SK-N-SH (cell line): ENCODE results near the gene ELAVL2. TPM values are rescaled to one million over a fixed set of nuclear protein-coding genes. Genes with fewer than 3 reads are reported as not detected.

Source experiments
- CTCF ChIA-PET: fragments of 300-600, 350-600 bp; formaldehyde crosslinking; extraction: SDS; loops from one replicate; lab custom pipeline; 2021; lab: Yijun Ruan, JAX
- POLR2A ChIA-PET: fragments of 350-600 bp; sonication (Branson Sonifier 250); formaldehyde crosslinking; extraction: SDS; loops from one replicate; lab custom pipeline; 2020; ENCODE audit warnings: antibody characterized with exemption, inconsistent platforms; lab: Yijun Ruan, JAX
- DNase-seq: peaks from one replicate; pipeline ENCODE4 v3.0.0; 2012
- H2AFZ ChIP-seq: fragments of 200-600 bp; sonication (generic); 2 replicates; pipeline ENCODE4 v1.8.1; 2016; ENCODE audit warnings: antibody characterized with exemption, mild to moderate bottlenecking, low read depth
- H3F3A ChIP-seq: fragments of 200-600 bp; sonication (generic); replicated peaks from 2 replicates; pipeline ENCODE3; 2016; ENCODE audit warnings: antibody characterized with exemption, mild to moderate bottlenecking; ENCODE audit not compliant: insufficient read depth
- H3K27ac ChIP-seq, 2 experiments: fragments of 200-500 bp in 1 of 2; fragments of 200-600 bp in 1 of 2; sonication (Bioruptor generic) in 1 of 2; sonication (generic), shearing (Covaris generic) in 1 of 2; 2 replicates each; pipeline versions ENCODE4 v1.5.1 to v1.6.1; 2014 to 2016; ENCODE audit warnings: low read depth in 2 of 2, inconsistent platforms in 1 of 2, low read length in 1 of 2, mild to moderate bottlenecking in 1 of 2, mixed read lengths in 1 of 2
- H3K27me3 ChIP-seq: fragments of 200-600 bp; sonication (generic), shearing (Covaris generic); 2 replicates; pipeline ENCODE4 v1.6.1; 2016; ENCODE audit warnings: mixed run types; ENCODE audit not compliant: insufficient read depth
- H3K36me3 ChIP-seq, 2 experiments: fragments of 200-500 bp in 1 of 2; fragments of 200-600 bp in 1 of 2; sonication (Bioruptor generic) in 1 of 2; sonication (generic) in 1 of 2; replicated peaks in 1 of 2; 2 replicates each; pipeline versions ENCODE3 to v1.5.1; 2014 to 2016; ENCODE audit warnings: low read length in 1 of 2, mild to moderate bottlenecking in 1 of 2; ENCODE audit not compliant: insufficient read depth in 2 of 2, control insufficient read depth in 1 of 2
- H3K4me1 ChIP-seq, 2 experiments: fragments of 200-500 bp in 1 of 2; fragments of 200-600 bp in 1 of 2; sonication (Bioruptor generic) in 1 of 2; sonication (generic), shearing (Covaris generic) in 1 of 2; 2 replicates each; pipeline versions ENCODE4 v1.5.1 to v1.6.1; 2014 to 2016; ENCODE audit warnings: low read depth in 1 of 2, low read length in 1 of 2, mixed run types in 1 of 2; ENCODE audit not compliant: insufficient read depth in 2 of 2, control insufficient read depth in 1 of 2
- H3K4me2 ChIP-seq: fragments of 200-600 bp; sonication (generic), shearing (Covaris generic); 2 replicates; pipeline ENCODE4 v1.6.1; 2017; ENCODE audit warnings: mixed run types
- H3K4me3 ChIP-seq, 2 experiments: fragments of 200-500 bp in 1 of 2; fragments of 200-600 bp in 1 of 2; sonication (Bioruptor generic) in 1 of 2; sonication (generic), shearing (Covaris generic) in 1 of 2; 2 replicates each; pipeline versions ENCODE4 v1.5.1 to v1.8.1; 2014 to 2016; ENCODE audit warnings: low read depth in 2 of 2, inconsistent platforms in 1 of 2, low read length in 1 of 2, mild to moderate bottlenecking in 1 of 2, mixed read lengths in 1 of 2, moderate library complexity in 1 of 2
- H3K79me2 ChIP-seq: fragments of 200-600 bp; sonication (generic); 2 replicates; pipeline ENCODE4 v1.8.1; 2017; ENCODE audit warnings: mild to moderate bottlenecking; ENCODE audit not compliant: insufficient read depth
- H3K9ac ChIP-seq: fragments of 200-600 bp; sonication (generic); 2 replicates; pipeline ENCODE4 v1.6.1; 2017; ENCODE audit warnings: mixed run types
- H3K9me2 ChIP-seq: fragments of 200-600 bp; sonication (generic); 2 replicates; pipeline ENCODE4 v1.6.1; 2017; ENCODE audit warnings: mixed run types
- H3K9me3 ChIP-seq: fragments of 200-600 bp; sonication (generic); 2 replicates; pipeline ENCODE4 v1.6.1; 2017; ENCODE audit warnings: mixed run types, mild to moderate bottlenecking, moderate library complexity
- H4K20me1 ChIP-seq: fragments of 200-600 bp; sonication (generic); 2 replicates; pipeline ENCODE4 v1.6.1; 2017; ENCODE audit warnings: mild to moderate bottlenecking, mixed run types; ENCODE audit not compliant: insufficient read depth
- CTCF ChIP-seq: fragments of 200-600 bp; sonication (generic); IDR thresholded peaks from 2 replicates; pipeline ENCODE4 v1.6.1; 2017; ENCODE audit warnings: antibody characterized with exemption, mild to moderate bottlenecking, moderate library complexity
- FOXJ3 ChIP-seq: sonication (generic); formaldehyde crosslinking; IDR thresholded peaks from 2 replicates; pipeline ENCODE4 v1.5.1; 2020; ENCODE audit warnings: mild to moderate bottlenecking, missing genetic modification reagents
- FOXM1 ChIP-seq: IDR thresholded peaks from 2 replicates; pipeline ENCODE4 v1.4.0; 2012; ENCODE audit warnings: low read depth, mild to moderate bottlenecking
- MAX ChIP-seq: IDR thresholded peaks from 2 replicates; pipeline ENCODE4 v1.4.0; 2012; ENCODE audit warnings: low read depth
- MEF2A ChIP-seq: IDR thresholded peaks from 2 replicates; pipeline ENCODE4 v1.4.0; 2012; ENCODE audit warnings: low read depth, borderline replicate concordance
- MXI1 ChIP-seq: IDR thresholded peaks from 2 replicates; pipeline ENCODE4 v1.6.1; 2012; ENCODE audit warnings: mild to moderate bottlenecking, low read depth, low read length, improper control_type of control experiment
- RAD21 ChIP-seq: IDR thresholded peaks from 2 replicates; pipeline ENCODE4 v1.6.1; 2012; ENCODE audit warnings: mild to moderate bottlenecking, low read length
- REST ChIP-seq: IDR thresholded peaks from 2 replicates; pipeline ENCODE4 v1.6.1; 2012; ENCODE audit warnings: mild to moderate bottlenecking, low read depth, low read length, moderate library complexity
- TAF1 ChIP-seq: IDR thresholded peaks from 2 replicates; pipeline ENCODE4 v1.6.1; 2012; ENCODE audit warnings: low read depth, mild to moderate bottlenecking, low read length, moderate library complexity, borderline replicate concordance
- TEAD4 ChIP-seq: IDR thresholded peaks from 2 replicates; pipeline ENCODE4 v1.4.0; 2012; ENCODE audit warnings: mild to moderate bottlenecking, borderline replicate concordance; ENCODE audit not compliant: insufficient read depth
- USF2 ChIP-seq: fragments of 150-350 bp; IDR thresholded peaks from 2 replicates; pipeline ENCODE4 v1.6.1; 2017; ENCODE audit warnings: antibody characterized with exemption, low read length, low read depth, borderline replicate concordance
- YY1 ChIP-seq: IDR thresholded peaks from 2 replicates; pipeline ENCODE4 v1.4.0; 2012; ENCODE audit warnings: low read depth, mild to moderate bottlenecking
- ZBTB33 ChIP-seq: IDR thresholded peaks from 2 replicates; pipeline ENCODE4 v1.4.0; 2012; ENCODE audit warnings: low read depth, borderline replicate concordance
- WGBS: methylation state at CpG from one replicate; pipeline ENCODE4 v1.1.6; 2017; ENCODE audit warnings: low lambda C conversion rate; 5-methylcytosine and 5-hydroxymethylcytosine counted together
- polyA plus RNA-seq, 3 experiments: library from polyadenylated mRNA; depleted of rRNA; stranded (reverse); fragments of >200 nt; gene quantifications; 2 replicates each; pipeline ENCODE4 v1.2.3, GENCODE V29; 2012

Gene ELAVL2
- polyA plus RNA-seq, 1 of the 3 experiments (the other 2 are of a cell fraction), result 0.15 TPM

- POLR2A ChIA-PET, result no interaction called here
- WGBS, result 45% methylated on average over 3 of the region's 3 CpGs
Observed at GRCh38 chr9:23796209-23796608, 29.8 kb downstream of the ELAVL2 start.

More at GRCh38 chr9:23796209-23796608, 29.8 kb downstream of the ELAVL2 start:
- Histone ChIP-seq H3K9ac (no peak overlapping the region), H3K4me1 (peaks cover 0 to 4% of the 10 kb centered on the region in 2 experiments; a peak in 1 of 4 replicates), H3K36me3 (no peaks in the 10 kb centered on the region), H2AFZ (no peak overlapping the region), H3K9me2 (no peaks in the 10 kb centered on the region), H4K20me1 (no peaks in the 10 kb centered on the region), H3K4me3 (no peak overlapping the region), H3K27ac (no peak overlapping the region), H3K4me2 (no peak overlapping the region), H3K27me3 (no peaks in the 10 kb centered on the region), H3F3A (no peaks in the 10 kb centered on the region), H3K9me3 (no peaks in the 10 kb centered on the region), H3K79me2 (no peaks in the 10 kb centered on the region)
- no peak for TF ChIP-seq ZBTB33
- no peak for TF ChIP-seq YY1
- TF ChIP-seq MAX, result no peak
- TF ChIP-seq MXI1, result no peak
- TF ChIP-seq TAF1, result no peak
- no peak for TF ChIP-seq TEAD4
- TF ChIP-seq FOXM1, result no peak
- no peak for TF ChIP-seq FOXJ3 (CRISPR knock-in tag)
- no peak for TF ChIP-seq RAD21
- TF ChIP-seq REST, result no peak
- no peak for TF ChIP-seq MEF2A
- no peak for TF ChIP-seq USF2
- no peak for TF ChIP-seq CTCF
- CTCF ChIA-PET, result interaction anchor here (1.4 kb wide), 1 partner anchor 30 kb away, joined by 4 read pairs; the partner anchor contains the start of gene ELAVL2
- DNase-seq, result no peak
